GM12874 (cell line): ENCODE data around the gene AHNAK2.
A peak's percentile ranks its signal among the peaks of the same experiment; 100 is the strongest.

Source experiments
- TF ChIP-seq, protein P1 (sequence below): IDR thresholded peaks from 2 replicates; pipeline ENCODE4 v1.5.1; 2011; ENCODE audit warnings: low read depth, mild to moderate bottlenecking, control low read depth, low read length, moderate library complexity; ENCODE audit not compliant: insufficient read depth

AHNAK2 gene

DNA sequence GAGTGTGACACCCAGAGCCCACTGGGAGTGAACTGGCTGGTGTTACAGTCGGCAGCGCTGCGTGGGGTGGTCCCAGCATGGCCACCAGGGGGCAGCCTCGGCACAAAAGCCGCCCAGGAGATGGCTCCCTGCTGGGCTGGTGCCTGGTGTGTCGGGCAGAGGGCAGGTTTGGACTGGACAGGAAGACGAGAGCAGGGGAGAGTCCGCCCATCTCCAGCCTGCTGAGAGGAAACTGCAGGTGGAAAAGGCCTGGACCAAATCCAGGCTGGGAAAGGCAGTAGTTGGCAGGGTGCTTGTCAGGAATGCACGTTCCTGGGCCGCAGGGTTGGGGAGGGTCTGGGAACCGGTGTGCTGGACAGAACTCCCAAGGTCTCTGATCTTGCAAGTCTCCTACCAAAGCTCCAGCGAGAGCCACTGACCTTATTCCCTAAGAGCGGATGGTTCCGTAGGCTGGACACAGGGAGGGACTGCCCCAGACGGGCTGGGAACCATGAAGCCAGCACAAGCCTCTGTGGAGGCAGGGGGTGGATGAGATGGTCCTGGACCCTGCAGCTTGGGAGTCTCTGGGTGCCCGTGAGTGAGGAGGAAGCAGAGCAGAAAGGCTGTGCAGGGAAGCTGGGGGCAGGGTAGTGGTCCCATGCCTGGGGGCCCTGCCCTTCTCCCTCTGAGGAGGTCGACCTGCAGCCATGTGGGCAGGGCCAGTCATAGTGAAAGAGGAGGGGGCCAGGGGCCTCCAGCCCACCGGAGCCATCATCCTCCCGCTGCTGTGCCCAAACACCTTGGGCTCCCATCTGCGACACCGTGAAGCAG lies 1.8 kb downstream of the AHNAK2 start:
- TF ChIP-seq, protein P1, sequence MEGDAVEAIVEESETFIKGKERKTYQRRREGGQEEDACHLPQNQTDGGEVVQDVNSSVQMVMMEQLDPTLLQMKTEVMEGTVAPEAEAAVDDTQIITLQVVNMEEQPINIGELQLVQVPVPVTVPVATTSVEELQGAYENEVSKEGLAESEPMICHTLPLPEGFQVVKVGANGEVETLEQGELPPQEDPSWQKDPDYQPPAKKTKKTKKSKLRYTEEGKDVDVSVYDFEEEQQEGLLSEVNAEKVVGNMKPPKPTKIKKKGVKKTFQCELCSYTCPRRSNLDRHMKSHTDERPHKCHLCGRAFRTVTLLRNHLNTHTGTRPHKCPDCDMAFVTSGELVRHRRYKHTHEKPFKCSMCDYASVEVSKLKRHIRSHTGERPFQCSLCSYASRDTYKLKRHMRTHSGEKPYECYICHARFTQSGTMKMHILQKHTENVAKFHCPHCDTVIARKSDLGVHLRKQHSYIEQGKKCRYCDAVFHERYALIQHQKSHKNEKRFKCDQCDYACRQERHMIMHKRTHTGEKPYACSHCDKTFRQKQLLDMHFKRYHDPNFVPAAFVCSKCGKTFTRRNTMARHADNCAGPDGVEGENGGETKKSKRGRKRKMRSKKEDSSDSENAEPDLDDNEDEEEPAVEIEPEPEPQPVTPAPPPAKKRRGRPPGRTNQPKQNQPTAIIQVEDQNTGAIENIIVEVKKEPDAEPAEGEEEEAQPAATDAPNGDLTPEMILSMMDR = peak; percentile 96

DNA sequence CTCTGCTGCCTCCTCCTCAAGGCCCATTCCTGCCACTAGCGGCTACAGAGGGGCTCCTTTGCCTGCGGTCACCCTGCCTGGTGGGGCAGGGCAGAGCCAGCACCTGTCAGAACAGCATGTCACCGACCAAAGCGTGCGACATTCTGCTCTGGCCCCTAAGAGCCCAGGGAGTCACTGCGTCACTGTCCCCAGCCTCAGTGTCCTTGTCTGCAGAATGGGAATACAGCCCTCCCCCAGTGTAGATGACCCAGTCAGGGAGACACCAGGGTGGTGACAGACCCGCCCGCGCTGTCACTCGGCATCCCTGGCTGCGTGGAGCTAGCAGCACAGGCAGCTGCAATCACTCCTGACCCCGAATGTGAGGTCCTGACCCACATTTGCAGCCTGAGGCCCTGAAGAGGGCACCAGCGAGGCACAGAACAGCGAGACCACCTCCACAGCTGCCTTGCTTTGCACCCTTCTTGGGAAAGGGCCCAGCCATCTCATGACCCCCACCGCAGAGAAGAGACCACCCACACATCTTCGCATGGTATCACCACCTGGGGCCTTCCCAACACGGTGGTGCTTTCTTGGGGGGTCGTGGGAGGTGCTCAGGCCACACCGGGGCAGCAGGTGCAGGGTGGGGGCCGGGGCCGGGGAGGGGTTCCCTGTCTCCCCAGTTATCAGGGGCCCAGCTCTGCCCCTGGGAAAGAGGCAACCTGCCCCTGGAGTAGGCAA lies 2.5 kb downstream of the AHNAK2 start:
- TF ChIP-seq, protein P1 = peak; percentile 54

DNA sequence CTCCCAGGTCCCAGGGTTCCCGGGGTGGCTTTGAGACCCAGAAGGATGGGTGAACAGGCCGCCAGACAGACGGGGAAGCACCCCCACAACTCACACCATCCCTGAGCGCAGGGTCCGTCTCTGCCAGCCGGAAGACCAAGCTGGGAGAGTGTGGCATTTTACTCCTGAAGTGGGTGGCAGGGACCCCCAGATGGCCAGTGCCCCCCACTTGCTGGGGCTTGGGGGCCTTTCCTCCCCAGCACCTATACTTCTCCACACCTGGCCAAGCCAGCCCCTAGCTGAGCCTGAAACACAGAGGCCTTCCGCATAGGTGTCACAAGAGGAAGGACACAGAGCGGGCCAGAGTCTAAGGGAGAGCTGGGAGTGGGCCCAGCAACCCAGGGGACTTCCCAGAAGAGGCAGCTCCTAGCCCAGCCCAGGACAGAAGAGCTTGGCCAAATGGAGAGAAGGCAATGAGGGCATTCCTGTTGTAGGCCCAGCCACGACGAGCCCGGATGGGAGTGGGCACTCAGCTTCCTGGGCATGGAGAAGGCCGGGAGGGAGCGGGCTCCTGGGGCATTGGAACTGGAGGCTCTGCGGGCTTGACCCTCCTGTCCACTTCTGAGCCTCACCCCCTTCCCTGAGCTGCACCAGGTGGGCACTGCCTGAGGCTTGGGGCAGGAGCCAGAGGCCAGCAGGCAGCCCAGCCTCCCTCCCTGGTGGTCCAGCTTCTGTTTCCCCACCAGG lies 3.3 kb downstream of the AHNAK2 start:
- TF ChIP-seq, protein P1 = no peak

DNA sequence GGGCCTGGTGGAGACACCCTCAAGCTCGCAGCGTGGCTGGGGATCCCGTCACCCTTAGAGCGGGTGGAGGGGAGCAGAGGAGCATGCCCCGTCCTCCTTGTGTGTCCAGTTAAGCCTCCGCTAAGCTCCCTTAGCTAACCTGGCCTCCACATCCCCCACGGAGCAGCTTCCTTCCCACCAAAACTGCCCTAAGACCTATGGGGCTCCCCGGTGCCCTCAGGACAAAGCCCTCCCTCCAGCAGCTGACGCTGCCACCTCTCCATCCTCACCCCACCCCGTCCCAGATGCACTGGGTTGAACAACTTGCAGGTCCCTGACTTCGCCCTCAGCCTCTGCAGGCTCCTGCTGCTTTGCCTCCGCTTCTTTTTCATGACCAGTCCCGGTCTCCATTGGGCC lies 4.0 kb downstream of the AHNAK2 start:
- TF ChIP-seq, protein P1 = no peak

DNA sequence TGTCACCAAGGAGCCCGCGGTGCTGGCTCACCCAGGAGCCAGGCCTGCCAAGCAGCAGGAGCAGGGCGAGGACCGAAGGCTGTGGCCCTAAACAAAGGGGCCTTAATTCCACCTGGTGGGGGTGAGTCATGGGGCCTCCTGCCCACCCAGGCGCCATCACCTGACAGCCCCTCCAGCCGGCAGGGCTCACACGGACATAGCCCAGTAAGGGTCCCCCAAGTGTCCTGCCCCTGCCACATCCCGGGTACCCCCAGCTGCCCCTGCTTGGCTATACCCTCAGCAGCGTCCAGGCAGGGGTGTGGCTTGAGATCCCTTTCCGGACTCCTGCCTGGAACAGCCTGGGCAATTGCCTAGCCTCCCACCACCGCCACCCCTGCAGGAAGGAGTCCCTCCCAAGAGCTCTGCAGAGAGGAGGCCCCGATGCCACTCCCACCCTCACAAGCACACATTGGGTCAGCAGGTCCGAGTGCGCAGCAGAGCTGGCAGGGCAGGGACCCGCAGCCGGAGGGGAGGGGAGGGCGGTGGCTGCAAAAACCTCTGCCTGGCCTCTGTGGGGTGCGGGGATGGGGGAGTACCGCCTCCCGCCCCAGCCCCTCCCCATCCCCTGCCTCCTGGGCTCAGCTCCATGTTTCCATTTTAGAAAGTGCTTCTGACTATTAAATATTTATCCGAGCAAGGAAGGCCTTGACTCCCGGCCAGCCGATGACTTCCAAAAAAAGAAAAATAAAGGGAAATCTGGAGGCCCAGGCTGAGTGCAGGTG lies 4.6 kb downstream of the AHNAK2 start:
- TF ChIP-seq, protein P1 = no peak

DNA sequence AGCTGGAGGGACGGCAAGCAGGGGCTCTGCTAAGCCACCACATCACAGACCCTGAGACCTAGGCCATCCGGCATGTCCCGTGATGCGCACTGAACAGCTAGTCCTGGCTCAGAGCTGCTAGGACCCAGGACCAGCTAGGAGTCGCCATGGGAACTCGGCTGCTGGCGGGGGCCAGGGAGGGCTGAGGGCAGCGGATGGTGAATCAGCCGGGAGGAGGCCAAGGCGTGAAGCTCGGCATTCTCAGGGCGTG lies 5.1 kb downstream of the AHNAK2 start:
- TF ChIP-seq, protein P1 = no peak
